ENCODE measurements around the gene CDC14A. TPM values are rescaled to one million over a fixed set of nuclear protein-coding genes. Genes with fewer than 3 reads are reported as not detected.

The CDC14A gene
- total RNA-seq, 1 experiment from 2014 or later = 3.4 TPM

DNA sequence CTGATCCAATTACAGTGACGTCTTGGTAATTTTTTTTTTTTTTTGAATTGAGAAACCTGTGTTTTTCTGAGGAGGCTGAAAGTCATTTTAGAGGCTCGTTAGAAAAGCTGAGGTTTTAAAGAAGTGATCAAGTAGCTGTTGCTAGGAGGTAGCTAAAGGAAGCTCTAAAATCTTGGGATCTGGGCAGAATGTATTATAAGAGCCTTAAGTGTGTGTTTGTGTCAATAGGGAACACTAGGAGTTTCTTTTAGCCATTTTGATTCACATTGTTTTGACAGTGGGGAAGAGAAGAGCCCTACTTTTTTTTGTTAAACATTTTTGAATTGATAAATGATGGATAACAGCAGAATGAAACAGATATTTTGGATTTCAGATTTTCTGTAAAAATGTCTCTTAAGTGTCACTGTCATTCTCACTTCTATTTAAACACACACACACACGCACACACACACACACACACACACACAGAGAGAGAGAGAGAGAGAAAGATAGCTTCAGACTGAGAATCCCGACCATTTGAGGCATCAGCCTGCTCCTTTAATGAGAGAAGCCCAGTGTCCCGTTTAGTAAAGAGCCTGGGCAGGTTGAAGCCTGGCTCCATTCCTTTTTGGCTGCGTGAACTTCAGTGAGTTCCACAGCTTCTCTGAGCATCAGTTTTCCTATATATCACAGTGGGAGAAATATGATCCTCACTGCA, 106.5 kb downstream of the CDC14A start:
- intact Hi-C loops (cut with micrococcal nuclease) = loop anchor here (1.0 to 10.0 kb wide), 7 partner anchors 104 to 651 kb away; partner anchors contain the start of genes RTCA, SASS6 and TRMT13
- Histone ChIP-seq H3K27me3 (ENCODE audit: low read length) (no peaks in the 10 kb centered on the region), H3K36me3 (ENCODE audit: low read depth, low read length) (no peaks in the 10 kb centered on the region; the same call in 1 of the 2 replicates), H3F3A (ENCODE audit: low read length, unreplicated experiment) (no peaks in the 10 kb centered on the region), H3K9ac (ENCODE audit: low read length) (no peak overlapping the region), H3K9me2 (replicated peaks; ENCODE audit: low read length) (no peaks in the 10 kb centered on the region), H3K4me1 (ENCODE audit: insufficient read depth, low read length) (no peaks in the 10 kb centered on the region), H3K79me2 (ENCODE audit: low read length) (no peaks in the 10 kb centered on the region), H2AFZ (ENCODE audit: low read length) (peak overlapping the region; percentile 46; the same call in 1 of the 2 replicates), H3K4me3 (ENCODE audit: low read length) (no peak overlapping the region), H3K9me3 (ENCODE audit: low read length) (no peaks in the 10 kb centered on the region), H3K27ac (ENCODE audit: low read length) (no peak overlapping the region), H3K4me2 (ENCODE audit: low read length) (no peak overlapping the region), H4K20me1 (ENCODE audit: low read length) (no peaks in the 10 kb centered on the region)
- no peak for TF ChIP-seq EZH2 (IDR thresholded peaks at IDR 0.05; ENCODE audit: low read length, unreplicated experiment)
- TF ChIP-seq, protein P1, sequence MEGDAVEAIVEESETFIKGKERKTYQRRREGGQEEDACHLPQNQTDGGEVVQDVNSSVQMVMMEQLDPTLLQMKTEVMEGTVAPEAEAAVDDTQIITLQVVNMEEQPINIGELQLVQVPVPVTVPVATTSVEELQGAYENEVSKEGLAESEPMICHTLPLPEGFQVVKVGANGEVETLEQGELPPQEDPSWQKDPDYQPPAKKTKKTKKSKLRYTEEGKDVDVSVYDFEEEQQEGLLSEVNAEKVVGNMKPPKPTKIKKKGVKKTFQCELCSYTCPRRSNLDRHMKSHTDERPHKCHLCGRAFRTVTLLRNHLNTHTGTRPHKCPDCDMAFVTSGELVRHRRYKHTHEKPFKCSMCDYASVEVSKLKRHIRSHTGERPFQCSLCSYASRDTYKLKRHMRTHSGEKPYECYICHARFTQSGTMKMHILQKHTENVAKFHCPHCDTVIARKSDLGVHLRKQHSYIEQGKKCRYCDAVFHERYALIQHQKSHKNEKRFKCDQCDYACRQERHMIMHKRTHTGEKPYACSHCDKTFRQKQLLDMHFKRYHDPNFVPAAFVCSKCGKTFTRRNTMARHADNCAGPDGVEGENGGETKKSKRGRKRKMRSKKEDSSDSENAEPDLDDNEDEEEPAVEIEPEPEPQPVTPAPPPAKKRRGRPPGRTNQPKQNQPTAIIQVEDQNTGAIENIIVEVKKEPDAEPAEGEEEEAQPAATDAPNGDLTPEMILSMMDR (conservative IDR thresholded peaks at IDR 0.05; ENCODE audit: low read depth, low read length) = no peak
- no peak for TF ChIP-seq EZH2phosphoT487 (IDR thresholded peaks at IDR 0.05; ENCODE audit: borderline replicate concordance, low read length)
- CTCF ChIA-PET = interaction anchor here (0.5 to 1.2 kb wide), 5 partner anchors 27 to 425 kb away, joined by 3 to 6 read pairs (median 4); partner anchors contain the start of gene RTCA
- POLR2A ChIA-PET (ENCODE audit: unreplicated experiment) = interaction anchor here (0.6 kb wide), 1 partner anchor 651 kb away, joined by 4 read pairs; no protein-coding TSS in a partner anchor
- BruUV-seq (replicated peaks) = no TSS peak
- DNase-seq = no peak
- ATAC-seq = no peak

DNA sequence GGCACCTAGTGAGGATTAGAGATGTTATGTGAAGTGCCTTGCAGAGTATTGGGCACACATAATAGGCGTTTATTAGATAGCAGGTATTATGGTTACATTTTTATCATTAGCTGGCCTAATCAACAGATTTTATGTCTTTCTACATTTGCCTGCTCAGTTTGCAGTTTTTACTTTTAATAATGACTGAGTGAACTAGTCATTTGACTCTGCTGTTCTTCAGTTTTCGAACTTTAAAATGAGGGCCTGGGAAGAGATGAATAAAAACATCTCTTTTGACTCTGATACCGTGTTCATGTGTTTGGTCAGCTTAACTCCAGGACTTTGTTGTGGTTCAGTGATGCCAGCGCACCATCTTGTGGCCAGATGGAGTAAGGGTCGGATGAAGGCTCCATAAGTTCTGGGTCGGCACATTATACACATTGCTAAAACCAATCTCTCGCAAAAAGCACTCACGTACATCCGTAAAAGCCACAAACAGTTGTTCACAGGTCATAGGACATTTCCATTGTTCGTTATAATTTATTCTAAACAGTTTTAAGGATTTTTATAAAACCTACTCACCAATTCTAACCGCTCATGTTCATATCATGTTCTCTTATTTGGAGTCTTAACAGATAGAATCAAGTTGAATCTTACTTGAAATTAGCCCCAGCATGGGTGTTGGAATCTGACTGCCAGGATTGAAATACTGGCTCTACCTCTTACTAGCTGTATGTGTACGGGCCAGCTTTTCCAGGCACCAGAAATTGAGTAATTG, 107.2 kb downstream of the CDC14A start:
- no TSS peak for BruUV-seq (replicated peaks)
- no peaks in the 10 kb centered on the region for H3K4me1 ChIP-seq (ENCODE audit: insufficient read depth, low read length)
- H3K27me3 ChIP-seq (ENCODE audit: low read length) = no peaks in the 10 kb centered on the region
- intact Hi-C loops (cut with micrococcal nuclease) = loop anchor here (1.0 to 10.0 kb wide), 8 partner anchors 105 to 651 kb away; partner anchors contain the start of genes RTCA, SASS6 and TRMT13
- no peak overlapping the region for H3K4me2 ChIP-seq (ENCODE audit: low read length)
- ChIA-PET CTCF (interaction anchor here (0.5 to 1.2 kb wide), 5 partner anchors 27 to 425 kb away, joined by 3 to 6 read pairs (median 4); partner anchors contain the start of gene RTCA), POLR2A (ENCODE audit: unreplicated experiment) (no interaction called here)
- no peaks in the 10 kb centered on the region for H3K9me2 ChIP-seq (replicated peaks; ENCODE audit: low read length)
- no peaks in the 10 kb centered on the region for H4K20me1 ChIP-seq (ENCODE audit: low read length)
- no peak overlapping the region for H3K9ac ChIP-seq (ENCODE audit: low read length)
- TF ChIP-seq, protein P1 (conservative IDR thresholded peaks at IDR 0.05; ENCODE audit: low read depth, low read length) = peak; percentile 94
- TF ChIP-seq EZH2phosphoT487 (IDR thresholded peaks at IDR 0.05; ENCODE audit: borderline replicate concordance, low read length) = no peak
- no peak for TF ChIP-seq EZH2 (IDR thresholded peaks at IDR 0.05; ENCODE audit: low read length, unreplicated experiment)
- no peaks in the 10 kb centered on the region; the same call in 1 of the 2 replicates for H3K36me3 ChIP-seq (ENCODE audit: low read depth, low read length)
- no peaks in the 10 kb centered on the region for H3K79me2 ChIP-seq (ENCODE audit: low read length)
- peak overlapping the region; percentile 46; the same call in 1 of the 2 replicates for H2AFZ ChIP-seq (ENCODE audit: low read length)
- no peak overlapping the region for H3K27ac ChIP-seq (ENCODE audit: low read length)
- DNase-seq = peak; percentile 77
- no peak overlapping the region for H3K4me3 ChIP-seq (ENCODE audit: low read length)
- no peaks in the 10 kb centered on the region for H3F3A ChIP-seq (ENCODE audit: low read length, unreplicated experiment)
- H3K9me3 ChIP-seq (ENCODE audit: low read length) = no peaks in the 10 kb centered on the region
- ATAC-seq = peak; percentile 95
